HepG2 (cell line): ENCODE measurements around the gene RSL1D1. TPM values are rescaled to one million over a fixed set of nuclear protein-coding genes. Genes with fewer than 3 reads are reported as not detected.

Experiments
- ELF1 ChIP-seq: sonication (generic); formaldehyde crosslinking; IDR thresholded peaks from 2 replicates; pipeline ENCODE4 v1.4.0; 2020; ENCODE audit warnings: missing genetic modification reagents
- ERF ChIP-seq: IDR thresholded peaks from 2 replicates; pipeline ENCODE4 v1.6.1; 2018; ENCODE audit warnings: missing biosample characterization, missing genetic modification reagents
- EZH2 ChIP-seq: conservative IDR thresholded peaks from 2 replicates; pipeline ENCODE4 v1.6.1; 2012; ENCODE audit warnings: mild to moderate bottlenecking, low read depth, low read length, moderate library complexity
- HNF4G ChIP-seq, 2 experiments: sonication (generic) in 1 of 2; formaldehyde crosslinking in 1 of 2; IDR thresholded peaks; 2 replicates each; pipeline versions ENCODE4 v1.4.0 to v1.6.1; 2011 to 2020; ENCODE audit warnings: borderline replicate concordance in 2 of 2, low read depth in 2 of 2, mild to moderate bottlenecking in 2 of 2, low read length in 1 of 2, missing genetic modification reagents in 1 of 2, moderate library complexity in 1 of 2
- KLF16 ChIP-seq, 2 experiments: sonication (generic) in 1 of 2; formaldehyde crosslinking in 1 of 2; IDR thresholded peaks; 2 replicates each; pipeline versions ENCODE4 v1.6.1 to v1.8.0; 2016 to 2023; ENCODE audit warnings: missing genetic modification reagents in 2 of 2, missing compliant biosample characterization in 1 of 2
- PAWR ChIP-seq: sonication (generic); formaldehyde crosslinking; IDR thresholded peaks from 2 replicates; pipeline ENCODE4 v1.4.0; 2020; ENCODE audit warnings: missing genetic modification reagents, mild to moderate bottlenecking, borderline replicate concordance
- PPARG ChIP-seq: conservative IDR thresholded peaks from 2 replicates; pipeline ENCODE4 v1.6.1; 2016; ENCODE audit warnings: missing biosample characterization, missing genetic modification reagents
- PRPF4 ChIP-seq: fragments of 200-400 bp; formaldehyde crosslinking; IDR thresholded peaks from 2 replicates; pipeline ENCODE4 v1.6.1; 2016; ENCODE audit warnings: low read length, low read depth; ENCODE audit not compliant: poor library complexity, severe bottlenecking
- REPIN1 ChIP-seq: sonication (generic); formaldehyde crosslinking; IDR thresholded peaks from 2 replicates; pipeline ENCODE4 v1.8.0; 2022; ENCODE audit warnings: missing genetic modification reagents, low read depth, mild to moderate bottlenecking, borderline replicate concordance
- SRY ChIP-seq: sonication (generic); formaldehyde crosslinking; IDR thresholded peaks from 2 replicates; pipeline ENCODE4 v1.8.0; 2022; ENCODE audit warnings: mild to moderate bottlenecking, missing genetic modification reagents
- TEAD3 ChIP-seq: optimal IDR thresholded peaks from 2 replicates; pipeline ENCODE3; 2016; ENCODE audit warnings: borderline replicate concordance
- TERF1 ChIP-seq: sonication (generic); formaldehyde crosslinking; IDR thresholded peaks from 2 replicates; pipeline ENCODE4 v1.8.0; 2022; ENCODE audit warnings: mild to moderate bottlenecking, missing genetic modification reagents, moderate library complexity
- ZFX ChIP-seq: sonication (generic); formaldehyde crosslinking; IDR thresholded peaks from 2 replicates; pipeline ENCODE4 v1.4.0; 2020; ENCODE audit warnings: mild to moderate bottlenecking, low read depth, missing genetic modification reagents, moderate library complexity
- ZNF296 ChIP-seq: sonication (generic); formaldehyde crosslinking; conservative IDR thresholded peaks from 2 replicates; pipeline ENCODE4 v1.5.0; 2020; ENCODE audit warnings: mild to moderate bottlenecking, missing genetic modification reagents
- ZNF619 ChIP-seq: sonication (generic); formaldehyde crosslinking; IDR thresholded peaks from 2 replicates; pipeline ENCODE4 v1.4.0; 2020; ENCODE audit warnings: mild to moderate bottlenecking, missing genetic modification reagents
- polyA plus RNA-seq, 8 experiments: library from polyadenylated mRNA; depleted of rRNA in 3 of 8; stranded (reverse) in 7 of 8; unstranded in 1 of 8; fragments of >200 nt; fragmentation: Illumina TruSeq in 4 of 8; extraction: Trizol in 4 of 8; gene quantifications; 2 replicates each; pipeline versions ENCODE4 v1.2.1 to v1.2.3, GENCODE V29; 2011 to 2016; ENCODE audit warnings: low read depth in 4 of 8, missing spikeins in 1 of 8, mixed read lengths in 1 of 8; ENCODE audit not compliant: insufficient read depth in 1 of 8
- total RNA-seq, 5 experiments: library from RNA; depleted of rRNA; stranded (reverse); fragments of >200 nt; fragmentation: Illumina TruSeq; extraction: Trizol; gene quantifications; 2 replicates each; pipeline ENCODE4 v1.2.3, GENCODE V29; 2016; ENCODE audit warnings: low read depth in 1 of 5
- TF ChIP-seq, protein P1 (sequence below): IDR thresholded peaks from 2 replicates; pipeline ENCODE4 v1.6.1; 2012; ENCODE audit warnings: low read depth, low read length, improper control_type of control experiment
- TF ChIP-seq, protein P2 (sequence below): sonication (generic); formaldehyde crosslinking; IDR thresholded peaks from 2 replicates; pipeline ENCODE4 v1.4.0; 2020; ENCODE audit warnings: missing genetic modification reagents
- TF ChIP-seq, protein P3 (sequence below): sonication (generic); formaldehyde crosslinking; IDR thresholded peaks from 2 replicates; pipeline ENCODE4 v1.4.0; 2020; ENCODE audit warnings: mild to moderate bottlenecking, missing genetic modification reagents

The RSL1D1 gene
- total and polyA plus RNA-seq, 2 of the 13 experiments (the other 11 are each of a cell fraction or from before 2014, with no cell fraction given) = 187 to 343 TPM

GRCh38 chr16:11824362-11824761, 27.0 kb downstream of the RSL1D1 start (continued):
- TF ChIP-seq, protein P1, sequence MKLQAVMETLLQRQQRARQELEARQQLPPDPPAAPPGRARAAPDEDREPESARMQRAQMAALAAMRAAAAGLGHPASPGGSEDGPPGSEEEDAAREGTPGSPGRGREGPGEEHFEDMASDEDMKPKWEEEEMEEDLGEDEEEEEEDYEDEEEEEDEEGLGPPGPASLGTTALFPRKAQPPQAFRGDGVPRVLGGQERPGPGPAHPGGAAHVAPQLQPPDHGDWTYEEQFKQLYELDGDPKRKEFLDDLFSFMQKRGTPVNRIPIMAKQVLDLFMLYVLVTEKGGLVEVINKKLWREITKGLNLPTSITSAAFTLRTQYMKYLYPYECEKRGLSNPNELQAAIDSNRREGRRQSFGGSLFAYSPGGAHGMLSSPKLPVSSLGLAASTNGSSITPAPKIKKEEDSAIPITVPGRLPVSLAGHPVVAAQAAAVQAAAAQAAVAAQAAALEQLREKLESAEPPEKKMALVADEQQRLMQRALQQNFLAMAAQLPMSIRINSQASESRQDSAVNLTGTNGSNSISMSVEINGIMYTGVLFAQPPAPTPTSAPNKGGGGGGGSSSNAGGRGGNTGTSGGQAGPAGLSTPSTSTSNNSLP = peak; percentile 98
- TF ChIP-seq ERF (CRISPR knock-in tag) (0 out of 2 replicates have a peak, but pooled peaks have one; percentile 22), HNF4G (IDR thresholded peaks at IDR 0.05; ENCODE audit: borderline replicate concordance, low read depth, low read length) (peak; percentile 55; the same call in 1 of the 2 replicates), HNF4G (CRISPR knock-in tag; IDR thresholded peaks at IDR 0.05; ENCODE audit: borderline replicate concordance, low read depth) (no peak), ZNF619 (CRISPR knock-in tag) (no peak), KLF16 (CRISPR knock-in tag; IDR thresholded peaks at IDR 0.05) (0 out of 4 replicates have a peak, but pooled peaks of 1 of the 2 experiments have one; percentile 42), PRPF4 (no peak), PPARG (0 out of 2 replicates have a peak, but pooled peaks have one; percentile 19), TEAD3 (CRISPR knock-in tag) (peak; percentile 42), TERF1 (CRISPR knock-in tag) (no peak), PAWR (CRISPR knock-in tag) (no peak), ZFX (CRISPR knock-in tag) (no peak), REPIN1 (CRISPR knock-in tag) (0 out of 2 replicates have a peak, but pooled peaks have one; percentile 25), SRY (CRISPR knock-in tag) (no peak), ZNF296 (no peak), ELF1 (0 out of 2 replicates have a peak, but pooled peaks have one; percentile 27), EZH2 (no peak)
- TF ChIP-seq, protein P2, sequence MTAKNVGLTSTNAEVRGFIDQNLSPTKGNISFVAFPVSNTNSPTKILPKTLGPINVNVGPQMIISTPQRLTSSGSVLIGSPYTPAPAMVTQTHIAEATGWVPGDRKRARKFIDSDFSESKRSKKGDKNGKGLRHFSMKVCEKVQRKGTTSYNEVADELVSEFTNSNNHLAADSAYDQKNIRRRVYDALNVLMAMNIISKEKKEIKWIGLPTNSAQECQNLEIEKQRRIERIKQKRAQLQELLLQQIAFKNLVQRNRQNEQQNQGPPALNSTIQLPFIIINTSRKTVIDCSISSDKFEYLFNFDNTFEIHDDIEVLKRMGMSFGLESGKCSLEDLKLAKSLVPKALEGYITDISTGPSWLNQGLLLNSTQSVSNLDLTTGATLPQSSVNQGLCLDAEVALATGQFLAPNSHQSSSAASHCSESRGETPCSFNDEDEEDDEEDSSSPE (CRISPR knock-in tag) = 0 out of 2 replicates have a peak, but pooled peaks have one; percentile 13
- TF ChIP-seq, protein P3, sequence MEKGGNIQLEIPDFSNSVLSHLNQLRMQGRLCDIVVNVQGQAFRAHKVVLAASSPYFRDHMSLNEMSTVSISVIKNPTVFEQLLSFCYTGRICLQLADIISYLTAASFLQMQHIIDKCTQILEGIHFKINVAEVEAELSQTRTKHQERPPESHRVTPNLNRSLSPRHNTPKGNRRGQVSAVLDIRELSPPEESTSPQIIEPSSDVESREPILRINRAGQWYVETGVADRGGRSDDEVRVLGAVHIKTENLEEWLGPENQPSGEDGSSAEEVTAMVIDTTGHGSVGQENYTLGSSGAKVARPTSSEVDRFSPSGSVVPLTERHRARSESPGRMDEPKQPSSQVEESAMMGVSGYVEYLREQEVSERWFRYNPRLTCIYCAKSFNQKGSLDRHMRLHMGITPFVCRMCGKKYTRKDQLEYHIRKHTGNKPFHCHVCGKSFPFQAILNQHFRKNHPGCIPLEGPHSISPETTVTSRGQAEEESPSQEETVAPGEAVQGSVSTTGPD (CRISPR knock-in tag) = peak; percentile 43; the same call in 1 of the 2 replicates
